HG03460 (cell line): Measurements from ENCODE around the gene MRPL38.
A peak's percentile ranks its signal among the peaks of the same experiment; 100 is the strongest.
"Not testable (repeated sequence)": the region's sequence is repeated elsewhere in the genome, so short reads cannot be mapped to it uniquely, and the experiment has no call there.

Experiments
- ATAC-seq: cut with Tn5 transposase; IDR thresholded peaks from one replicate; pipeline ENCODE4 v1.9.1; 2021; ENCODE audit not compliant: unreplicated experiment

Gene MRPL38

DNA sequence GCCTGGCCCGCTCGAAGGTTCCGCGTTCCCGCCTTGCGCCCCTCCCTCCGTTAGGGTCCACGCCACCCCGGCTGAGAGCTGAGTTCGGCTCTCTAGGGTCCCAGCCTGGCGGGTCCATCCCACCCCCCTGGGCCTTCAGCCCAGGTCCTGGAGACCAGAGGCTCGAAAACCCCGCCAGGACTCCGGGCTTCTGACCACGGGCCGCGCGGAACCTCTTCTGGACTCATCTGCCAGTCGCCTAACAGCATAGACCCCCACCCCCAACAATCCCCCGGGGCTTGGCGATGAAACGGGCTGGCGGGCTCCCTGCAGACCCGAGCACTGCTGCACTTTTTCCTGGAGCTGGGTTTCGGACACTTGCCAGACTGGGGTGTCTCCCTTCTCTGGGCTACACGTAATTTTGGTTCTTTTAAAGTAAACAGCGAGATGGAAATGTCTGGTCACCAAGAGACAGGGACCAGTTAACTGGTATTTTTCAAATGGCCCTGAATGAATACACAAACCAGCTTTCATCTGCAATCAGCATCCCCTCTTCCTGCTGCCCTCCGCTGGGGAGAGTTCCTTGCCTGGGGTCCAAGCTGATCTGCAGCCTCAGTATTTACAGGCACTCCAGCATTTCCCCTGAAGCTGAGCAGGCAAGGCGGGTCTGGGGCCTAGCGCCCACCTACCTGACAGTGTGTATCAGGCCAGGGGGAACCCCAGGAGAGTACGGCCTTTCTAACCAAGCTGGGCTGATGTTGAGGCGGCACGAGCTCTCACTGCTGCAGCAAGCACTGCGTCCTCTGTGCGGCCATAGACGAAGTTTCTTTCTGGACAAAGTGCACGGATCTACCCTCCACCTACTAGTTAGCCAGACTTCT is 7.3 kb downstream of the MRPL38 start:
- no peak for ATAC-seq

DNA sequence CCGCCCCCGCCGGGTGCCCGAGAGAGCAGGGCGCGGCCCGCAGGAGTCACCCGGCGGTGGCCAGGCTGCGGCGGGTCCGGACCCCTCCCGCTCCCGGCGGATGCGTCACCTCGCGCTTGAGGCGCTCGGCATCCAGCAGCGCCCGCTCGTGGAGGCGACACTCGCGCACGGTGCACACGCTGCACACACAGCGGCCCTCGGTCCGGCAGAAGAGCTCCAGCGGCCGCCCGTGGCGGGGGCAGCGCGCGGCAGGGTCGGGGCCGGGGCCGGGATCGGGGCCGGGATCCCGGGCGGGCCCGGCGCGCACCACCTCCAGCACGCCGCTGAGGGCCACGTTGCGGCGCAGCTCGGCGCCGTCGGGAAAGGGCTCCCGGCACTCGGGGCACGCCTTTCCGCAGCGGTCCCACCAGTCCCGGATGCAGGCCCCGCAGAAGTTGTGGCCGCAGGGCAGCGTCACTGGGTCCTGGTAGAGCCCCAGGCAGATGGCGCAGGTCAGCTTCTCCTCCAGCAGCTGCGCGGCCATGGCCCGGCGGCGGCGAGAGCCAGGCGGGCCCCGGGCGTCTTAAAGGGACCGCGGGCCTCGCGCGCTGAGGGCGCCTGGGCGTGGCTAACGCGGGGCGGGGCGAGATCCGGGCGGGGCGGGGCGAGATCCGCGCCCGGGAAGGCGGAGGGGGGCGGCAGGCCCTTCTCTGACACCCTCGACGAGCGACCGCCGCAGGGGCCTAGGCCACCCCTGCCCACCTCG is 8.1 kb downstream of the MRPL38 start, which contains the start of gene TRIM65:
TSS of gene TRIM65 (minus strand) at position 537 of the 745 bp plus-strand sequence. CDS start at position 523, 14 bp downstream.
- ATAC-seq: peak; percentile 58

DNA sequence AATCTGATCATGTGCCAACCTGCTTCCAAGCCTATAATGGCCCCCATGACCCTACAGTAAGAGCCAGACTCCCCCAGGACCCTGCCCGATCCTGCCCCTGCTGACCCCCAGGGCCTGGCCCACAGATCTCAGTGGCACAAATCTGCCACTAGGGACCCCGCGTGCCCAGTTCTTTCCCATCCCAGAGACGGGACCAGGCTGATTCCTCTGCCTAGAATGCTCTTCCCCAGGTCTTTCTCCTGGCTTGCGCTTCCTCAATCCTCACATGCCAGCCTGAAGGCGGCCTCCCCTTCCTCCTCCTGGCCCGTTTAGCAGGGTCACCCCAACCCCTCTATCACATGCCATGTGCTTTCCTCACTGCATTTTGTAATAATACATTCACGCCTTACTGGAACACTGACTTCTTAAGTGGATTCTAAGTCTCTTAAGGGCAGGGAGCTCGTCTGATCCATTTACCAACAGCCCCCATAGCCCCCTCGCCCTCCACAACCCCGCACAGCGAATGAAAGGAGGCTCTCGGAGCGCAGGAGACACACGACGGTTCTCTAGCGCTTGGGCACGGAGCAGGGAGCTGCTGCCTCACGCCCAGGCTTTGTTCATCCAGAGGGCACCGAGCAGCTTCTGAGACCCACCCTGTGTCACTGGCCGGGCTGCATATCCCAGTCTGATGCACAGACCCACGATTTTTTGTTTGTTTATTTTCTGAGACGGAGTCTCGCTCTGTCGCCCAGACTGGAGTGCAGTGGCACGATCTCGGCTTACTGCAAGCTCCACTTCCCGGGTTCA is 9.1 kb downstream of the MRPL38 start:
- no peak for ATAC-seq

GRCh38 chr17:75894049-75894733 is 10.5 kb downstream of the MRPL38 start:
- ATAC-seq: no peak

GRCh38 chr17:75893305-75894048 is 11.2 kb downstream of the MRPL38 start:
- ATAC-seq: no peak

GRCh38 chr17:75892556-75893224 is 12.0 kb downstream of the MRPL38 start:
- no peak for ATAC-seq

GRCh38 chr17:75891605-75892555 is 12.8 kb downstream of the MRPL38 start:
- no peak for ATAC-seq

GRCh38 chr17:75891022-75891604 is 13.6 kb downstream of the MRPL38 start:
- ATAC-seq: no peak

GRCh38 chr17:75889454-75889853 is 15.2 kb downstream of the MRPL38 start:
- ATAC-seq: no peak

DNA sequence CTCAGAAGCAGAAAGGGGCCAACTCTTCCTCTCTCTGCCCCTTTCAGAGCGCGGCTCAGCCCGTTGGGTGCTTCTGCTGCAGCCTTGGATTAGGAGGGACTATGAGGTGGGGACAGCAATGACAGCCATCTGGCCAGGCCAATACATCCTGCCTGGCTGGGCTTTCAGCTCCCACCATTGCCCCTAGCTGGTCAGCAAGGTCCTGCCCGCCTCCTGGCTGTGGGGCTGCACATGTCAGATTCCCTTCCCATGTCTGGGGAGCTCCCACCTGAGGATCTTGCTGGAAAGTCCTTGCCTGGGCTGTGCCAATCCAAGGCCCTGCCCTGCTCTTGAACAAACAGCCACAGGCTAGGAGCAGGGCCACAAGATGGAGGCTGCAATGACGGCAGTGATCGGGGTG is 16.2 kb downstream of the MRPL38 start:
- ATAC-seq: no peak

GRCh38 chr17:75885860-75886259 is 18.8 kb downstream of the MRPL38 start:
- not testable (repeated sequence) for ATAC-seq

GRCh38 chr17:75885431-75885830 is 19.3 kb downstream of the MRPL38 start:
- no peak for ATAC-seq

DNA sequence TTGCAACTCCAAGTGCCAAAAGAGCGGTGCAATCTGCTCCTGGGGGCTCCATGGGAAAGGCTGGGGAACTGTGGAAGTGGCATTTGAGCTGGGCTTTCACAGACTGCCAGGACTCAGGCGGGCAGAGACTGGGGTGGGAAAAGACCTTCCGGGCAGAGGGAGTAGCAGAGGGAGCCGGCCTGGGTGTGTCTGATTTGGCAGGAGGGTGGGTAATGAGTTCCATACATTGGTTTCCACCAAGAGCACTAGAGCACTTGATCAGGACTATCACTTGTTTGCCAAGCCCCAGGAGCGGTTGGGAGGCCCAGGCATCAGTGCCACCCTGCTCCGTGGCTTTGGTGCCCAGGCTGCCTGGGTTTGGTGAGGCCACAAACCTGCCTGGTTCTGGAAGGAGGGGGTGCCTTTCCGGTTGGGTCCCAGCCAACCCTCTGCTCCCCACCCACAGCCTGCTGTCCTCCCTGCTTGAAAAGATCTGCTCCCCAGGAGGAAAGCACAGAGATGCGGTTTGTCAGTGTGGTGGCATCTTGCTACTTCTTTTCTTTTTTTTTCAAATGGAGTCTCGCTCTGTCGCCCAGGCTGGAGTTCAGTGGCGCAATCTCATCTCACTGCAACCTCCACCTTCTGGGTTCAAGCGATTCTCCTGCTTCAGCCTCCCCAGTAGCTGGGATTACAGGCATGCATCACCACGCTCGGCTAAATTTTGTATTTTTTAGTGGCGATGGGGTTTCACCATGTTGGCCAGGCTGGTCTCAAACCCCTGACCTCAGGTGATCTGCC is 22.8 kb downstream of the MRPL38 start:
- no peak for ATAC-seq

DNA sequence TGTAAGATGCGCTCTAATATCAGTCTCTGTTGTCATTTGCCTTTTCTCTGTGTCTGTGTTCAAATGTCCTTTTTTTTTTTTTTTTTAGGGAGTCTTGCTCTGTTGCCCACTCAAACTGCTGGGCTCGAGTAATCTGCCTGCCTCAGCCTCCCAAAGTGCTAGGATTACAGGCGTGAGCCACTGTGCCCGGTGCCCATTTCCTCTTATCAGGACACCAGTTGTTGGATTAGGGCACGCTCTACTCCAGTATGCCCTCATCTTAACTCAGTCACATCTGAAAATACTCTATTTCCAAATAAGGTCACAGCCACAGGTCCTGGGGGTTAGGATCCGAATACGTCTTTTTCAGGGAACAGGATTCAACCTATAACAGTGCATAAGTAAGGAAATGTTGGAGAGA is 24.4 kb downstream of the MRPL38 start:
- ATAC-seq: no peak

- ATAC-seq: no peak
These were observed 26.3 kb downstream of the MRPL38 start, which contains the start of gene TRIM47 for GRCh38 chr17:75878174-75878998. TRIM47 (minus strand) TSS chr17:75878581; CDS start chr17:75878548, 33 bp downstream.

DNA sequence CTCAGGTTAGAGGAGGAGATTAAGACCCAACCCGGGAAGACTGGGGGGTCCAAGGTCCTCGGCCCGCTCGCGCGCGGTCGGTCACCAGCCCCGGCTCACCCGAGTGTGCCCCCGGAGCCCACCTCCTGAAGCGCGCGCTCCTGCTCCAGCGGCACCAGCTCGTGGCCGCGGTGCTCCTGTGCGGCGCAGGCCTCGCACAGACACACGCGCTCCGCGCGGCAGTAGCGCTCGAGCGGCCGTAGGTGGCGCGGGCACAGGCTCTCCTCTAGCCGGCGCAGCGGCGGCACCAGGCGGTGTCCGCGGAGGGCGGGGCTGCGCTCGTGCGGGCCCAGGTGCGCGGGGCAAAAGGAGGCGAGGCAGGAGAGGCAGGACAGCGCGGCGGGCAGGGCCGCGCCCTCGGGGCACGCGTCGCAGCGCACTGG is 26.9 kb downstream of the MRPL38 start:
- peak; percentile 51 for ATAC-seq
